ENCODE data around the gene DSCAM. TPM values are rescaled to one million over a fixed set of nuclear protein-coding genes. Genes with fewer than 3 reads are reported as not detected.
"Not testable (repeated sequence)": the region's sequence is repeated elsewhere in the genome, so short reads cannot be mapped to it uniquely, and the experiment has no call there.

DSCAM gene
- not detected for total RNA-seq

- H3K4me3 Mint-ChIP-seq, result no peak within 1 kb of the TSS
- DNase-seq, result no peak
- H3K4me1 Mint-ChIP-seq (ENCODE audit: low read depth), result peaks cover 3% of the 10 kb centered on the region
- ChIA-PET POLR2A (no interaction called here), CTCF (no interaction called here)
- H3K27ac Mint-ChIP-seq, result no peak within 1 kb of the TSS
- H3K9me3 Mint-ChIP-seq, result no peaks in the 10 kb centered on the region
- no peaks in the 10 kb centered on the region for H3K36me3 Mint-ChIP-seq
- intact Hi-C loops (cut with micrococcal nuclease), result no loop called here
- peaks cover 27% of the 10 kb centered on the region for H3K27me3 Mint-ChIP-seq
Observed at GRCh38 chr21:40846587-40847411, at the start of gene DSCAM. TSS of gene DSCAM (minus strand) at chr21:40847158. CDS start at chr21:40846661, 497 bp downstream.

GRCh38 chr21:40895697-40896096, 48.7 kb upstream of the DSCAM start:
- DNase-seq; H3K4me3 Mint-ChIP-seq; H3K27me3 Mint-ChIP-seq; H3K36me3 Mint-ChIP-seq; CTCF ChIA-PET; intact Hi-C loops (cut with micrococcal nuclease); POLR2A ChIA-PET; H3K4me1 Mint-ChIP-seq (ENCODE audit: low read depth); H3K27ac Mint-ChIP-seq: not testable (repeated sequence)
- H3K9me3 Mint-ChIP-seq, result peaks cover 18% of the 10 kb centered on the region

- no peaks in the 10 kb centered on the region for H3K36me3 Mint-ChIP-seq
- ChIA-PET CTCF (interaction anchor here (0.6 kb wide), 1 partner anchor 620 kb away, joined by 5 read pairs; no protein-coding TSS in a partner anchor), POLR2A (no interaction called here)
- H3K27me3 Mint-ChIP-seq, result no peaks in the 10 kb centered on the region
- no peak for DNase-seq
- intact Hi-C loops (cut with micrococcal nuclease), result no loop called here
- H3K4me1 Mint-ChIP-seq (ENCODE audit: low read depth), result no peaks in the 10 kb centered on the region
- H3K4me3 Mint-ChIP-seq, result no peak overlapping the region
- peaks cover 5% of the 10 kb centered on the region for H3K9me3 Mint-ChIP-seq
- H3K27ac Mint-ChIP-seq, result no peak overlapping the region
Observed at GRCh38 chr21:40886931-40887330, 40.0 kb upstream of the DSCAM start.

- DNase-seq, result no peak
- Mint-ChIP-seq H3K27ac (no peak overlapping the region), H3K4me3 (no peak overlapping the region), H3K4me1 (ENCODE audit: low read depth) (no peaks in the 10 kb centered on the region), H3K27me3 (no peaks in the 10 kb centered on the region), H3K36me3 (no peaks in the 10 kb centered on the region), H3K9me3 (peaks cover 5% of the 10 kb centered on the region)
- intact Hi-C loops (cut with micrococcal nuclease), result no loop called here
- ChIA-PET CTCF (no interaction called here), POLR2A (no interaction called here)
Observed at GRCh38 chr21:40886006-40886405, 39.0 kb upstream of the DSCAM start.

- intact Hi-C loops (cut with micrococcal nuclease), result no loop called here
- H3K27ac Mint-ChIP-seq, result no peak overlapping the region
- no peaks in the 10 kb centered on the region for H3K4me1 Mint-ChIP-seq (ENCODE audit: low read depth)
- ChIA-PET CTCF (no interaction called here), POLR2A (no interaction called here)
- H3K4me3 Mint-ChIP-seq, result no peak overlapping the region
- H3K27me3 Mint-ChIP-seq, result no peaks in the 10 kb centered on the region
- H3K36me3 Mint-ChIP-seq, result no peaks in the 10 kb centered on the region
- no peak for DNase-seq
- peaks cover 5% of the 10 kb centered on the region for H3K9me3 Mint-ChIP-seq
Observed at GRCh38 chr21:40882192-40882915, 35.4 kb upstream of the DSCAM start.

GRCh38 chr21:40881767-40882166, 34.8 kb upstream of the DSCAM start:
- CTCF ChIA-PET, result no interaction called here
- H3K27me3 Mint-ChIP-seq, result no peaks in the 10 kb centered on the region
- H3K4me1 Mint-ChIP-seq (ENCODE audit: low read depth), result no peaks in the 10 kb centered on the region
- DNase-seq, result no peak
- POLR2A ChIA-PET, result no interaction called here
- intact Hi-C loops (cut with micrococcal nuclease), result no loop called here
- no peak overlapping the region for H3K27ac Mint-ChIP-seq
- H3K36me3 Mint-ChIP-seq, result no peaks in the 10 kb centered on the region
- H3K4me3 Mint-ChIP-seq, result no peak overlapping the region
- H3K9me3 Mint-ChIP-seq, result peaks cover 3% of the 10 kb centered on the region

GRCh38 chr21:40871099-40871498, 24.1 kb upstream of the DSCAM start:
- no peak for DNase-seq
- POLR2A ChIA-PET, result no interaction called here
- peaks cover 20% of the 10 kb centered on the region for H3K9me3 Mint-ChIP-seq
- H3K4me1 Mint-ChIP-seq (ENCODE audit: low read depth), result no peaks in the 10 kb centered on the region
- no peak overlapping the region for H3K4me3 Mint-ChIP-seq
- H3K27me3 Mint-ChIP-seq, result no peaks in the 10 kb centered on the region
- CTCF ChIA-PET, result no interaction called here
- H3K27ac Mint-ChIP-seq, result no peak overlapping the region
- intact Hi-C loops (cut with micrococcal nuclease), result no loop called here
- no peaks in the 10 kb centered on the region for H3K36me3 Mint-ChIP-seq

- no peaks in the 10 kb centered on the region for H3K27me3 Mint-ChIP-seq
- no peaks in the 10 kb centered on the region for H3K4me1 Mint-ChIP-seq (ENCODE audit: low read depth)
- ChIA-PET CTCF (no interaction called here), POLR2A (no interaction called here)
- H3K27ac Mint-ChIP-seq, result no peak overlapping the region
- no peak for DNase-seq
- no peaks in the 10 kb centered on the region for H3K36me3 Mint-ChIP-seq
- intact Hi-C loops (cut with micrococcal nuclease), result no loop called here
- peaks cover 7% of the 10 kb centered on the region for H3K9me3 Mint-ChIP-seq
- H3K4me3 Mint-ChIP-seq, result no peak overlapping the region
Observed at GRCh38 chr21:40863839-40864238, 16.9 kb upstream of the DSCAM start.

- CTCF ChIA-PET, result no interaction called here
Observed at GRCh38 chr21:40858517-40858916, 11.6 kb upstream of the DSCAM start.

GRCh38 chr21:40853956-40854688, 7.2 kb upstream of the DSCAM start:
- H3K4me3 Mint-ChIP-seq, result no peak overlapping the region
- intact Hi-C loops (cut with micrococcal nuclease), result no loop called here
- no peak overlapping the region for H3K27ac Mint-ChIP-seq
- H3K36me3 Mint-ChIP-seq, result no peaks in the 10 kb centered on the region
- POLR2A ChIA-PET, result no interaction called here
- H3K9me3 Mint-ChIP-seq, result no peaks in the 10 kb centered on the region
- CTCF ChIA-PET, result no interaction called here
- DNase-seq, result no peak
- no peaks in the 10 kb centered on the region for H3K4me1 Mint-ChIP-seq (ENCODE audit: low read depth)
- no peaks in the 10 kb centered on the region for H3K27me3 Mint-ChIP-seq

More at GRCh38 chr21:40858517-40858916, 11.6 kb upstream of the DSCAM start:
- intact Hi-C loops (cut with micrococcal nuclease), result no loop called here
- H3K36me3 Mint-ChIP-seq, result no peaks in the 10 kb centered on the region
- H3K9me3 Mint-ChIP-seq, result no peaks in the 10 kb centered on the region
- H3K4me3 Mint-ChIP-seq, result no peak overlapping the region
- no peak for DNase-seq
- no peak overlapping the region for H3K27ac Mint-ChIP-seq
- H3K4me1 Mint-ChIP-seq (ENCODE audit: low read depth), result no peaks in the 10 kb centered on the region
- POLR2A ChIA-PET, result no interaction called here
- no peaks in the 10 kb centered on the region for H3K27me3 Mint-ChIP-seq

GRCh38 chr21:40852563-40852962, 5.6 kb upstream of the DSCAM start:
- intact Hi-C loops (cut with micrococcal nuclease), result no loop called here
- POLR2A ChIA-PET, result no interaction called here
- DNase-seq, result no peak
- H3K27ac Mint-ChIP-seq, result no peak overlapping the region
- H3K4me1 Mint-ChIP-seq (ENCODE audit: low read depth), result no peaks in the 10 kb centered on the region
- peaks cover 8% of the 10 kb centered on the region for H3K27me3 Mint-ChIP-seq
- no peak overlapping the region for H3K4me3 Mint-ChIP-seq
- CTCF ChIA-PET, result no interaction called here
- no peaks in the 10 kb centered on the region for H3K9me3 Mint-ChIP-seq
- no peaks in the 10 kb centered on the region for H3K36me3 Mint-ChIP-seq

- H3K9me3 Mint-ChIP-seq, result no peaks in the 10 kb centered on the region
- POLR2A ChIA-PET, result no interaction called here
- DNase-seq, result no peak
- H3K4me1 Mint-ChIP-seq (ENCODE audit: low read depth), result peaks cover 3% of the 10 kb centered on the region
- H3K4me3 Mint-ChIP-seq, result no peak overlapping the region
- H3K36me3 Mint-ChIP-seq, result no peaks in the 10 kb centered on the region
- CTCF ChIA-PET, result no interaction called here
- no peak overlapping the region for H3K27ac Mint-ChIP-seq
- intact Hi-C loops (cut with micrococcal nuclease), result no loop called here
- peaks cover 15% of the 10 kb centered on the region for H3K27me3 Mint-ChIP-seq
Observed at GRCh38 chr21:40851749-40852148, 4.8 kb upstream of the DSCAM start.

Measured in activated CD4-positive, alpha-beta memory T cell treated with anti-CD3 and anti-CD28 coated beads for 36 hours (primary cell).